ENCODE measurements around the gene CHST10.

- TF ChIP-seq PREB (CRISPR knock-in tag; IDR thresholded peaks at IDR 0.05; ENCODE audit: borderline replicate concordance) (no peak), CTCF (IDR thresholded peaks at IDR 0.05) (no peak), ZNF138 (CRISPR knock-in tag; conservative IDR thresholded peaks at IDR 0.05) (no peak), SMAD3 (CRISPR knock-in tag; IDR thresholded peaks at IDR 0.05; ENCODE audit: borderline replicate concordance) (no peak)
Observed at GRCh38 chr2:100425107-100425506, 7.6 kb upstream of the CHST10 start.

Measured in WTC11 (cell line).